Measurements from ENCODE around the gene BATF. TPM values are rescaled to one million over a fixed set of nuclear protein-coding genes. Genes with fewer than 3 reads are reported as not detected.

BATF gene
- total and polyA plus RNA-seq, 2 experiments from 2014 or later, result not detected

GRCh38 chr14:75568140-75568539, 45.9 kb downstream of the BATF start:
- Histone ChIP-seq H3K27ac (no peak overlapping the region), H3K4me1 (ENCODE audit: low read depth) (peaks cover 8% of the 10 kb centered on the region), H3K27me3 (no peaks in the 10 kb centered on the region), H3K9me3 (ENCODE audit: low read depth) (no peaks in the 10 kb centered on the region), H3K4me3 (no peak overlapping the region), H3K36me3 (no peaks in the 10 kb centered on the region)
- no peak for DNase-seq (ENCODE audit: low read depth in 1 of 2, low spot score in 1 of 2)
- TF ChIP-seq, protein P1, sequence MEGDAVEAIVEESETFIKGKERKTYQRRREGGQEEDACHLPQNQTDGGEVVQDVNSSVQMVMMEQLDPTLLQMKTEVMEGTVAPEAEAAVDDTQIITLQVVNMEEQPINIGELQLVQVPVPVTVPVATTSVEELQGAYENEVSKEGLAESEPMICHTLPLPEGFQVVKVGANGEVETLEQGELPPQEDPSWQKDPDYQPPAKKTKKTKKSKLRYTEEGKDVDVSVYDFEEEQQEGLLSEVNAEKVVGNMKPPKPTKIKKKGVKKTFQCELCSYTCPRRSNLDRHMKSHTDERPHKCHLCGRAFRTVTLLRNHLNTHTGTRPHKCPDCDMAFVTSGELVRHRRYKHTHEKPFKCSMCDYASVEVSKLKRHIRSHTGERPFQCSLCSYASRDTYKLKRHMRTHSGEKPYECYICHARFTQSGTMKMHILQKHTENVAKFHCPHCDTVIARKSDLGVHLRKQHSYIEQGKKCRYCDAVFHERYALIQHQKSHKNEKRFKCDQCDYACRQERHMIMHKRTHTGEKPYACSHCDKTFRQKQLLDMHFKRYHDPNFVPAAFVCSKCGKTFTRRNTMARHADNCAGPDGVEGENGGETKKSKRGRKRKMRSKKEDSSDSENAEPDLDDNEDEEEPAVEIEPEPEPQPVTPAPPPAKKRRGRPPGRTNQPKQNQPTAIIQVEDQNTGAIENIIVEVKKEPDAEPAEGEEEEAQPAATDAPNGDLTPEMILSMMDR (IDR thresholded peaks at IDR 0.05; ENCODE audit: low read depth, low read length), result no peak

GRCh38 chr14:75568791-75569190, 46.5 kb downstream of the BATF start:
- Histone ChIP-seq H3K27ac (no peak overlapping the region), H3K4me3 (no peak overlapping the region), H3K27me3 (no peaks in the 10 kb centered on the region), H3K9me3 (ENCODE audit: low read depth) (no peaks in the 10 kb centered on the region), H3K36me3 (no peaks in the 10 kb centered on the region), H3K4me1 (ENCODE audit: low read depth) (peaks cover 8% of the 10 kb centered on the region)
- TF ChIP-seq, protein P1 (IDR thresholded peaks at IDR 0.05; ENCODE audit: low read depth, low read length), result no peak
- DNase-seq (ENCODE audit: low read depth in 1 of 2, low spot score in 1 of 2), result no peak

DNA sequence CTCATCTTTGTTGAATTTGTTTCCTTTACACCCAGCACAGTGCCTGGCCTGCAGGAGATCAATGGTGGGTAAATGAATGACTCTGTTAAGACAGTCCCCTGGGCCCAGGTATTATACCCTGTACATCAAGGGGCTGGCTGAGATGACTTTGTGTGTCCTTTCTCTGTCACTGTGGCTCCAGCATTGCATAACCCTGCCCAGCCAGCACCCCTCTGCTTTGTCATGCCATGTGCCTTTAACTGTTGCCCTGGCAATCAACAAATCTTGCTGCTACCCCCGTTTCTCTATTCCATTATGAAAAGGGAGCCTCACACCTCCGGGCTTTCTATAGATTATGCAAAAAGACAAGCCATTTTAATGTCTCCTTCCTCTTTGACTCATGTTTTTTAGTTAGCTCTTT, 48.5 kb downstream of the BATF start:
- no peaks in the 10 kb centered on the region for H3K27me3 ChIP-seq
- H3K4me3 ChIP-seq, result no peak overlapping the region
- TF ChIP-seq, protein P1 (IDR thresholded peaks at IDR 0.05; ENCODE audit: low read depth, low read length), result no peak
- H3K27ac ChIP-seq, result no peak overlapping the region
- no peak for DNase-seq (ENCODE audit: low read depth in 1 of 2, low spot score in 1 of 2)
- H3K36me3 ChIP-seq, result no peaks in the 10 kb centered on the region
- H3K4me1 ChIP-seq (ENCODE audit: low read depth), result peaks cover 7% of the 10 kb centered on the region
- H3K9me3 ChIP-seq (ENCODE audit: low read depth), result no peaks in the 10 kb centered on the region

DNA sequence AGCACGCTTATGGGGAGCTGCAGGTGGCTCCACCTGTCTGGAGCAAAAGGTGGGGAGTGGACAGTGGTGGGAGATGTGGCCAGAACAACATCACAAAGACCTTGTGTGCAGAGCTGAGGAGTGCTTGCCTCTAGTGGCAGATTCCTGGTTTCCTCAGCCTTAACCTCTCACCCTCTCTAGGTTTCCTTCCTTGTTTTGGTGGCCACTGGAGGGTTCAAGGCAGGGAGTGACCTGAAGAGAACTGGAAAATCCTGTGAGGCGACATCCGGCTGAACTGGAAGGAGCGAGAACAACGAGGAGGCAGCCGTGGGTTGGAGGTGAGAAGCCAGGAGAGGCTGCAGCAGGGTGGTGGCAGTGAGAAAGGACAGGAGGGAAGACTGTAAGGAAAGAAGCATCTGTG, 49.8 kb downstream of the BATF start:
- Histone ChIP-seq H3K4me1 (ENCODE audit: low read depth) (no peaks in the 10 kb centered on the region), H3K9me3 (ENCODE audit: low read depth) (no peaks in the 10 kb centered on the region), H3K4me3 (no peak overlapping the region), H3K27me3 (no peaks in the 10 kb centered on the region), H3K27ac (no peak overlapping the region), H3K36me3 (no peaks in the 10 kb centered on the region)
- DNase-seq (ENCODE audit: low read depth in 1 of 2, low spot score in 1 of 2), result no peak
- TF ChIP-seq, protein P1 (IDR thresholded peaks at IDR 0.05; ENCODE audit: low read depth, low read length), result no peak

DNA sequence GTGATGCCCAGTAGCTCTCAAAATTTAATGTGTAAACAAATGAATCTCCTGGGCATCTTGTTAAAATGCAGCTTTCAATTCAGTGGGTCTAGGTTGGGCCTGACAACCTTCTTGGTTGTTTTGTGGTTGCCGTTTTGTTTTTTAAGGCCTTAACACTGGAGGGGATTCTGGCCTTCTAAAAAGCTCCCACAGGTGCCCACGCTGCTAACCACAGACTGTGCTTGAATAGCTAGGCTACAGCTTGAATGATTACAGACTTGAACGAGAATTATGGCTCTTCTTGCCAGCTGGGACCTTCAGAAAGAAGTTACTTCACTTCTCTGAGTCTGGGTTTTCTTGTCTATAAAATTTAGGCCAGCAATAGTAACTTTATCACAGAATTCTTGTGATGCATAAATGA, 54.8 kb downstream of the BATF start:
- H3K9me3 ChIP-seq (ENCODE audit: low read depth), result no peaks in the 10 kb centered on the region
- H3K4me3 ChIP-seq, result no peak overlapping the region
- H3K36me3 ChIP-seq, result no peaks in the 10 kb centered on the region
- H3K27ac ChIP-seq, result no peak overlapping the region
- no peaks in the 10 kb centered on the region for H3K27me3 ChIP-seq
- TF ChIP-seq, protein P1 (IDR thresholded peaks at IDR 0.05; ENCODE audit: low read depth, low read length), result no peak
- DNase-seq (ENCODE audit: low read depth in 1 of 2, low spot score in 1 of 2), result no peak
- H3K4me1 ChIP-seq (ENCODE audit: low read depth), result peaks cover 8% of the 10 kb centered on the region

GRCh38 chr14:75577729-75578101, 55.4 kb downstream of the BATF start:
- peak; percentile 88 to 92 for DNase-seq (ENCODE audit: low read depth in 1 of 2, low spot score in 1 of 2)
- H3K27me3 ChIP-seq, result no peaks in the 10 kb centered on the region
- H3K4me3 ChIP-seq, result peak overlapping the region; percentile 36
- no peaks in the 10 kb centered on the region for H3K36me3 ChIP-seq
- H3K9me3 ChIP-seq (ENCODE audit: low read depth), result no peaks in the 10 kb centered on the region
- peak overlapping the region; percentile 64 for H3K27ac ChIP-seq
- TF ChIP-seq, protein P1 (IDR thresholded peaks at IDR 0.05; ENCODE audit: low read depth, low read length), result peak; percentile 83
- peaks cover 8% of the 10 kb centered on the region for H3K4me1 ChIP-seq (ENCODE audit: low read depth)
